WTC11 (cell line): ENCODE results near the gene RNF150. TPM values are rescaled to one million over a fixed set of nuclear protein-coding genes. Genes with fewer than 3 reads are reported as not detected.

ENCODE experiments used
- ATAC-seq: fragments of 200-7000 bp; cut with Tn5 transposase; 2 replicates; pipeline ENCODE4 v1.10.0; 2021; ENCODE audit warnings: mild to moderate bottlenecking, moderate library complexity
- CTCF ChIA-PET: fragments of 300-600 bp; sonication (Branson Sonifier 250); formaldehyde crosslinking; loops from one replicate; lab custom pipeline; 2021; ENCODE audit warnings: antibody characterized with exemption; lab: Charles Lee
- POLR2A ChIA-PET: fragments of 350-600 bp; sonication (Branson Sonifier 250); formaldehyde crosslinking; loops from one replicate; lab custom pipeline; 2021; ENCODE audit warnings: antibody characterized with exemption; lab: Charles Lee
- DNase-seq: peaks from one replicate; pipeline ENCODE4 v3.0.0; 2021; ENCODE audit warnings: low spot score
- H3K27ac Mint-ChIP-seq: 2 replicates; pipeline ENCODE4 v1.8.0; 2021; ENCODE audit warnings: mixed read lengths
- H3K27me3 Mint-ChIP-seq: 2 replicates; pipeline ENCODE4 v1.8.0; 2021; ENCODE audit warnings: low read depth, mild to moderate bottlenecking, moderate library complexity, mixed read lengths
- H3K36me3 Mint-ChIP-seq: 2 replicates; pipeline ENCODE4 v1.8.0; 2021; ENCODE audit warnings: mixed read lengths
- H3K4me1 Mint-ChIP-seq: 2 replicates; pipeline ENCODE4 v1.8.0; 2022; ENCODE audit warnings: mixed read lengths
- H3K4me3 Mint-ChIP-seq: 2 replicates; pipeline ENCODE4 v1.8.0; 2021; ENCODE audit warnings: mild to moderate bottlenecking, moderate library complexity, mixed read lengths
- H3K9me3 Mint-ChIP-seq: 2 replicates; pipeline ENCODE4 v1.8.0; 2021; ENCODE audit warnings: mixed read lengths
- ATF6 ChIP-seq: sonication (generic); formaldehyde crosslinking; IDR thresholded peaks from 2 replicates; pipeline ENCODE4 v1.8.1; 2023; ENCODE audit warnings: mild to moderate bottlenecking, missing genetic modification reagents
- CREB1 ChIP-seq: sonication (generic); formaldehyde crosslinking; IDR thresholded peaks from 2 replicates; pipeline ENCODE4 v1.8.0; 2023; ENCODE audit warnings: mild to moderate bottlenecking, missing genetic modification reagents
- FOXJ3 ChIP-seq: sonication (generic); formaldehyde crosslinking; IDR thresholded peaks from 2 replicates; pipeline ENCODE4 v1.9.0; 2021; ENCODE audit warnings: missing genetic modification reagents, mild to moderate bottlenecking, borderline replicate concordance
- FOXP1 ChIP-seq: sonication (generic); formaldehyde crosslinking; IDR thresholded peaks from 2 replicates; pipeline ENCODE4 v1.8.0; 2022; ENCODE audit warnings: missing genetic modification reagents, mild to moderate bottlenecking, moderate library complexity, borderline replicate concordance
- JAZF1 ChIP-seq: fragments of 250-450 bp; sonication (Bioruptor Pico); IDR thresholded peaks from 2 replicates; pipeline ENCODE4 v1.9.0; 2021; ENCODE audit warnings: moderate library complexity, mild to moderate bottlenecking, inconsistent platforms
- MXD4 ChIP-seq: fragments of 250-450 bp; sonication (Bioruptor Pico); IDR thresholded peaks from 2 replicates; pipeline ENCODE4 v1.8.0; 2021; ENCODE audit warnings: mild to moderate bottlenecking, moderate library complexity, borderline replicate concordance
- NR1H2 ChIP-seq: sonication (generic); formaldehyde crosslinking; IDR thresholded peaks from 2 replicates; pipeline ENCODE4 v1.9.0; 2021; ENCODE audit warnings: mild to moderate bottlenecking, moderate library complexity, missing genetic modification reagents
- SMAD3 ChIP-seq: sonication (generic); formaldehyde crosslinking; IDR thresholded peaks from 2 replicates; pipeline ENCODE4 v1.8.0; 2022; ENCODE audit warnings: missing genetic modification reagents, mild to moderate bottlenecking, borderline replicate concordance
- SMAD4 ChIP-seq: sonication (generic); formaldehyde crosslinking; IDR thresholded peaks from 2 replicates; pipeline ENCODE4 v1.8.0; 2022; ENCODE audit warnings: mild to moderate bottlenecking, missing genetic modification reagents
- TCF7 ChIP-seq: sonication (generic); formaldehyde crosslinking; IDR thresholded peaks from 2 replicates; pipeline ENCODE4 v1.8.0; 2022; ENCODE audit warnings: mild to moderate bottlenecking, low read depth, missing genetic modification reagents, moderate library complexity
- TP53 ChIP-seq: sonication (generic); formaldehyde crosslinking; IDR thresholded peaks from 2 replicates; pipeline ENCODE4 v1.8.1; 2023; ENCODE audit warnings: mild to moderate bottlenecking, missing genetic modification reagents
- ZNF232 ChIP-seq: sonication (generic); formaldehyde crosslinking; IDR thresholded peaks from 2 replicates; pipeline ENCODE4 v1.8.0; 2022; ENCODE audit warnings: mild to moderate bottlenecking, missing genetic modification reagents
- ZNF317 ChIP-seq: sonication (generic); formaldehyde crosslinking; IDR thresholded peaks from 2 replicates; pipeline ENCODE4 v1.8.1; 2023; ENCODE audit warnings: low read depth, mild to moderate bottlenecking, moderate library complexity, missing genetic modification reagents, borderline replicate concordance
- ZNF425 ChIP-seq: fragments of 250-450 bp; sonication (Bioruptor Pico); conservative IDR thresholded peaks from 2 replicates; pipeline ENCODE4 v1.9.0; 2021; ENCODE audit warnings: mild to moderate bottlenecking
- ZNF512 ChIP-seq: sonication (generic); formaldehyde crosslinking; IDR thresholded peaks from 2 replicates; pipeline ENCODE4 v1.8.1; 2022; ENCODE audit warnings: missing genetic modification reagents, borderline replicate concordance
- total RNA-seq: library from RNA; stranded (reverse); gene quantifications from 3 replicates; pipeline ENCODE4 v1.2.3, GENCODE V29; 2021
- TF ChIP-seq, protein P1 (sequence below): sonication (generic); formaldehyde crosslinking; IDR thresholded peaks from 2 replicates; pipeline ENCODE4 v1.8.0; 2023; ENCODE audit warnings: mild to moderate bottlenecking, missing genetic modification reagents

Gene RNF150
- total RNA-seq, 1 experiment from 2014 or later = 5.9 TPM

DNA sequence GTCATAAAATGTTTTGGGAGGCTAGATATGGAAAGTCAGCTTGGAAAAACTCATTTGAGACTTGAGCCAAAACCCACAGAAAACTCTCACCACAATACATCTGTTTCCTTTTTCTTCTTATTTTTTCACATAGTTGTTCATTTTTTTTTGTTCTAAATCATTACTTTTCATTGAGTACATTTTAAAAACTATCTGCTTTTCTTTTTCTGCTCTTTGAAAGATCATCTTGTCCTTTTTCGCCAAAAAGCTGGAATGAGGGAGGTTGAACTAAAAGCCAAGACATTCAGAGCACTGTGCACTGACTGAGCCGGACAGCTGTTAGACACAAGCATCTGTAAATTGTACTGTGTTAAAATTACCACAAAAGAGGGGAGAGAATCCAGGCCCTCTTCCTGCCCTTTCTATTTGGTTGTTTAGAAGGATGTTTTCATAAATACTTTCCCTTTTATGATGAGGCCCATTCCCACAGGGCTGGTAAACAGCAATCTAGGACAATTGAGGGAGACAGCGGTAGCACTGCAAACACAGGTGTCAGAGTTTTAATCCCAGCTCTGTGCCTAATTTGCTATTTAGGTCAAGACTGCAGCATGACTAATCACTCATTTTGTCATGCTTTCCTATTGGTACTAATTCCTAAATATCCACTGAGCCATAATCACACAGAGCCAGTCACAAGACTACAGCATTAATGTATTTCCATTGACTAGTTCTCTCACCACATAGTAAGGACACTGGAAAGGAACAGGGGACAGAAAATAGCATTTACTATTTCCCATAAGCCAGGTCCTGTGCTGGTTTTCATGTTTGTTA, 7.3 kb upstream of the RNF150 start (continued):
- TF ChIP-seq ZNF425 (no peak), ZNF512 (CRISPR knock-in tag) (no peak), SMAD3 (CRISPR knock-in tag) (no peak), JAZF1 (no peak), MXD4 (no peak), TP53 (no peak), ATF6 (CRISPR knock-in tag) (no peak), ZNF232 (CRISPR knock-in tag) (no peak), CREB1 (CRISPR knock-in tag) (no peak), TCF7 (CRISPR knock-in tag) (no peak)
- TF ChIP-seq, protein P1, sequence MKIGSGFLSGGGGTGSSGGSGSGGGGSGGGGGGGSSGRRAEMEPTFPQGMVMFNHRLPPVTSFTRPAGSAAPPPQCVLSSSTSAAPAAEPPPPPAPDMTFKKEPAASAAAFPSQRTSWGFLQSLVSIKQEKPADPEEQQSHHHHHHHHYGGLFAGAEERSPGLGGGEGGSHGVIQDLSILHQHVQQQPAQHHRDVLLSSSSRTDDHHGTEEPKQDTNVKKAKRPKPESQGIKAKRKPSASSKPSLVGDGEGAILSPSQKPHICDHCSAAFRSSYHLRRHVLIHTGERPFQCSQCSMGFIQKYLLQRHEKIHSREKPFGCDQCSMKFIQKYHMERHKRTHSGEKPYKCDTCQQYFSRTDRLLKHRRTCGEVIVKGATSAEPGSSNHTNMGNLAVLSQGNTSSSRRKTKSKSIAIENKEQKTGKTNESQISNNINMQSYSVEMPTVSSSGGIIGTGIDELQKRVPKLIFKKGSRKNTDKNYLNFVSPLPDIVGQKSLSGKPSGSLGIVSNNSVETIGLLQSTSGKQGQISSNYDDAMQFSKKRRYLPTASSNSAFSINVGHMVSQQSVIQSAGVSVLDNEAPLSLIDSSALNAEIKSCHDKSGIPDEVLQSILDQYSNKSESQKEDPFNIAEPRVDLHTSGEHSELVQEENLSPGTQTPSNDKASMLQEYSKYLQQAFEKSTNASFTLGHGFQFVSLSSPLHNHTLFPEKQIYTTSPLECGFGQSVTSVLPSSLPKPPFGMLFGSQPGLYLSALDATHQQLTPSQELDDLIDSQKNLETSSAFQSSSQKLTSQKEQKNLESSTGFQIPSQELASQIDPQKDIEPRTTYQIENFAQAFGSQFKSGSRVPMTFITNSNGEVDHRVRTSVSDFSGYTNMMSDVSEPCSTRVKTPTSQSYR (CRISPR knock-in tag) = no peak

GRCh38 chr4:141133999-141134995, 1.0 kb upstream of the RNF150 start:
- Mint-ChIP-seq H3K36me3 (no peaks in the 10 kb centered on the region), H3K4me1 (peaks cover 28% of the 10 kb centered on the region), H3K4me3 (peak overlapping the region; percentile 83), H3K27ac (no peak overlapping the region), H3K27me3 (peaks cover 26% of the 10 kb centered on the region), H3K9me3 (no peaks in the 10 kb centered on the region)
- ChIA-PET POLR2A (interaction anchor here (0.7 to 0.9 kb wide), 2 partner anchors 265 to 272 kb away, joined by 3 read pairs; no protein-coding TSS in a partner anchor), CTCF (interaction anchor here (1.0 to 4.6 kb wide), 16 partner anchors 12 to 480 kb away, joined by 3 to 32 read pairs (median 6); partner anchors contain the start of gene TBC1D9)
- DNase-seq = no peak
- no peak for ATAC-seq
- TF ChIP-seq MXD4 (no peak), TP53 (no peak), ZNF512 (CRISPR knock-in tag) (no peak), NR1H2 (CRISPR knock-in tag) (no peak), ATF6 (CRISPR knock-in tag) (no peak), FOXP1 (CRISPR knock-in tag) (no peak), FOXJ3 (no peak), SMAD4 (no peak), ZNF317 (CRISPR knock-in tag) (no peak)
